HG03139 (cell line): ENCODE data around the gene GLCE.

Experiments
- ATAC-seq: cut with Tn5 transposase; IDR thresholded peaks from one replicate; pipeline ENCODE4 v1.9.1; 2021; ENCODE audit not compliant: unreplicated experiment

GLCE gene

DNA sequence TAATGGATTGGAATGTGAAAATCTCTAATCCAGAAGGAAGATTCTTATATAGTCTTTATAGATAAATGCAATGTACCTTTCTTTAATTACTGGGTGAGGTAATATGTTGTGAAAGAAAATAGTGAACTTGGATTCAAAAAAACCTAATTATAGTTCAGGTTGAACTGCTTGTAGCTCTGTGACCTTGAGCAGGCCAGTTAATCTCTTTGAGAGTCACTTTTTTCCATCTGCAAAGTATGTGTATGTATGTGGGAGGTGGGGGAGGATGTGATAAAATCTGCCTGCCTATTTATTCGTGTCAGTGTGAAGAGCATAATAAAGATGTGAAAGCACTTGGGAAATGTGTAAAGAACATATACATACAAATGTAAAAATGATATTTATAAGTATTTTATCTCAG, 34.4 kb downstream of the GLCE start:
- no peak for ATAC-seq

DNA sequence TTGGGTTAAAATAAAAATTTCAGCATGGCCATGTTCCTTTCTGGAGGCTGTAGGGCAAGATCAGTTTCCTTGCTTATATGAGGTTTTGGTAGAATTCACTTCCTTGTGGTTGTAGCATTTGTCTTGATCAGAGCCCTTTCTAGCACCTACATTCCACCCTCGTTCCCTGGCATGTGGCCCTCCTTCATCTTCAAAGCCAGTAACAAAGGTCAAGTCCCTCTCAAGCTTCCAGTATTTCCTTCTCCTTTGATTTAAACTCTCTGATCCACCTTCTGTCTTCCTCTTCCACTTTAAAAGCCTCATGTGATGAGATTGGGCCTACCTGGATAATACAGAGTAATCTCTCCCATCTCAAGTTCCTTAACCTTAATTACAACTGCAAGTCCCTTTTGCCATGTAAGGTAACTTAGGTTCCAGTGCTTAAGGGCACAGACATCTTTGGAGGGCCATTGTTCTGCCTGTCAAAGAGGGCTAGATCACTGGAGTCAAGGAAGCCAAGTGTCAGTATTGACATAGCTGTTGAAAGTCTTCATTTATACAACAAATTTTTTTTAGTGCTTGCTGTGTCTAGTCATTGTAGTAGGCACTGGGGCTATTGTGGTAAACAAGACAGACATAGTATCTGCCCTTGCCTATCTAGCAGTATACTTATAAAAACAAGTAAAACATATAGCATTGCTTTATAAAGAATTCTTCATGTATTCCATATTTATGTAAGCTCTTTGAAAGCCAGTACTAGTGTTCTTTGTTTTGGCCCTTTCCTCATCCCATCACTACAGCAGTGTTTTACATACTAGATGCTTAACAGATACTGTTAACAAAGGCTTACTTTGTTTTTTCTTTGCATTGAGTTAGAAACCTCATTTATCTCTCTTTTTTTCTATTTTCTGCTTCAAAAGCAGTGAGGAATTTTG, 40.7 kb downstream of the GLCE start:
- no peak for ATAC-seq

DNA sequence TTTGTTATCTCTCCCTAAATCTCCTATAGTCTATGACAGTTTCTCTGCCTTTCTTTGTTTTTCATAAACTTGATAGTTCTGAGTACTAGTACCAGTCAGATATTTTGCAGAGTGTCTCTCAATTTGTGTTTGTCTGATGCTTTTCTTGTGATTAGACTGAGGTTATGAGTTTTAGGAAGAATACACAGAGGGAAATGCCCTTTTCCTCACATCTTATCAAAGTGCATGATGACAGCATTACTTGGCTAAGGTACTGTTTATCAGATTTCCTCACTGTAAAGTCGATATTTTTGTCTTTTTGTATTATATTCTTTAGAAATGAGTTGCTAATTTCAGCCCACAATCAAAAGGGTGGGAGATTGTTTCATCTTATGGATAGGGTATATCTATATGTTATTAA, 45.6 kb downstream of the GLCE start:
- no peak for ATAC-seq

DNA sequence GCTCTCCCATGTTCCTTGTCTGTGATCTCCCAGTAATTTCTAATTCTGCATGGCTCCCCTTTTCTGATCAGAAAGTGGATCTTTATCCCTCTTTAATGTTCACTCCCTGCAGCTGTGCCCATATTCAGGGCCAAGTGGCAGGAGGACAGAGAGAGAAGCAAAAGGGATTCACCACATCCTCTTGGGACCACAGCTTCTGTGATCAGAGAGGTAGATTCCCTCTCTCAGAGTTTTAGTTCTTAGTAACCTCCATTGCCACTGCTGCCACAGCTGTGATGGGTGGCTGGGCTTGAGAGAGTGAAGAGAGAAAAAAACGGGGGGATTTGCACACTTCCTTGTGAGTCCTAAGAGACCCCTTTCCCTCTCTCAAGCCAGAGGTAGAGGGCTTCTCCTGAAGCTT, 49.2 kb downstream of the GLCE start:
- no peak for ATAC-seq

DNA sequence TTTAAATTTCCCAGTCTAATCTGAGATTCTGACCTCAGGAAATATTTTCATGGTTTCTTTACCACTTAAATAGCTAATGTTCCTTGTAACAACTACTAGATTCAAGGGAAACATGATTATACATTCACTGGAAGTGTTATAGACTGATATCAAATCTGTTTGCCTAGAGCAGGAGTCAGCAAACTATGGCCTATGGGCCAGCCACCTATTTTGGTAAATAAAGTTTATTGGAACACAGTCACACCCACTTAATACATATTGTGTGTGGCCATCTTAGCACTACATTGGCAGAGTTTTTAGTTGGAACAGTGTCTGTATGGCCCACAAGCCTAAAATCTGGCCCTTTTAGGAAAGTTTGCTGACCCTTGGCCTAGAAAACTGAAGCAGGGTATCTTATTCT, 50.1 kb downstream of the GLCE start:
- ATAC-seq, result no peak

GRCh38 chr15:69213786-69214185, 53.4 kb downstream of the GLCE start:
- no peak for ATAC-seq

DNA sequence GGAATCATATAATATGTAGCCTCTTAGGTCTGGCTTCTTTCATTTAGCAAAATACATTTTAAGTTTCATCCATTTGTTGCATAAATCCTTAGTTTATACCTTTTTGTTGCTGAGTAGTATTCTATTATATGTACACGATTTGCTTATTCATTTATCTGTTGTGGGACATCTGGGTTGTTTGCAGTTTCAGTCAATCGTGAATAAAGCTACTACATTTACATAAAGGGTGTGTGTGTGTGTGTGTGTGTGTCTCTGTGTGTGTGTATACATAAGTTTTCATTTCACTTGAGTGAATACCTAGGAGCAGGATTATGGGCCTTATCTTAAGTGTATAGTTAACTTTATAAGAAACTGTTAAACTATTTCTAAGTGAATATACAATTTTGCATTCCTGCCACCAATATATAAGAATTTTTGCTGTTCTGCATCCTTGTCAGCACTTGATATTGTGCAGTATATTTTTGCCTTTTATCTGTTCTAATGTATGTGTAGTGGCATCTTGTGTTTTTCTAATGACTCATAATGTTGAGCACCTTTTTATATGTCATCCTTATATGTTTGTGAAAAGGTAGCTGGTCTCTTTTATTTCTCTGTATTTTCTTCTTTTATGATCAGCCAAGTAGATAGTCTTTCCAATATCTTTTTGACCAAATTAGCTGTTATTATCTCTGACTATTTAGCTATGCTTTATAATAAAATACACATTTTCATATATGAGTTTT, 55.0 kb downstream of the GLCE start:
- ATAC-seq, result no peak

- no peak for ATAC-seq
Measured at GRCh38 chr15:69217381-69217780, 56.9 kb downstream of the GLCE start.

GRCh38 chr15:69219690-69220089, 59.3 kb downstream of the GLCE start:
- ATAC-seq, result no peak

DNA sequence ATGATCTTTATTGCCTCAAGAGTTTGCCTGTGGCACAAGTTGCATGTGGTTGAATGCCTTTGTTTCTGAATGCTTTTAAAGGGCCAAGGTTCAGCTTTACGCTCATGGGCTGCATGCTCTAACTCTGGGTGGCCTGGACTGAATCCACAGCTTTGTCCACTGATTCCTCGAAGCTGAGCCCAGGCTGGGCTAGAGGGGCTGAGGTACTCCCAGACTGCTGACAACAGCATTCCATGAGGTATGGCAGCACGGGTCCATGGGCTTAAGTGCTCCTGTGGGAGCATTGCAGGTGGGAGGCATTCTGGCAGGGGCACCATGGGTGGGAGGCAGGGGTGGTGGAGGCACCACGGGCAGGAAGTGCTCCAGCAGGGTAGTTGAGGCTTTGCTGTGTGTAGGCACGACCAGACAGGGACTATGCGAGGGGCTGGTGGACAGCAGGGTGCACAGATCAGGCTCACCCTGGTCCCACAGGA, 61.6 kb downstream of the GLCE start:
- ATAC-seq, result no peak

GRCh38 chr15:69223083-69223813, 62.8 kb downstream of the GLCE start:
- no peak for ATAC-seq

DNA sequence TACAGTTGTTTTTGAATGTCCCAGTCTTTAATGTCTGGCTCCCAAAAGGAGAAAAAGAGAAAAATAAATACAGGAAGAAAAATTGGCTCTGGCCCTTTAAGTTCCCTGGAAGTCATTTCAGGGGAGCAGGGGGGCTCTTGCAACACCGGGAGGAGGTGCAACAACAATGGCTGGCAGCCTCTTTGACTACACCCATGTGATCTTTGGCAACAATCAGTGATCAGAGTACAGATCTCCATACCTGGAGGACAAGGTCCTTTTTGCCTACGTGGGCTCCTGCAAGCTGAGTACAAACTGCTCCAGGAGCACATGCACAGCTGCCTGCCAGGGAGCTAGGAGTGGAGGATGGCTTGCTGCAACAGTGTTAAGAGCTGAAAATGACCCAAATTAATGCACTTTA, 63.9 kb downstream of the GLCE start:
- ATAC-seq, result no peak

DNA sequence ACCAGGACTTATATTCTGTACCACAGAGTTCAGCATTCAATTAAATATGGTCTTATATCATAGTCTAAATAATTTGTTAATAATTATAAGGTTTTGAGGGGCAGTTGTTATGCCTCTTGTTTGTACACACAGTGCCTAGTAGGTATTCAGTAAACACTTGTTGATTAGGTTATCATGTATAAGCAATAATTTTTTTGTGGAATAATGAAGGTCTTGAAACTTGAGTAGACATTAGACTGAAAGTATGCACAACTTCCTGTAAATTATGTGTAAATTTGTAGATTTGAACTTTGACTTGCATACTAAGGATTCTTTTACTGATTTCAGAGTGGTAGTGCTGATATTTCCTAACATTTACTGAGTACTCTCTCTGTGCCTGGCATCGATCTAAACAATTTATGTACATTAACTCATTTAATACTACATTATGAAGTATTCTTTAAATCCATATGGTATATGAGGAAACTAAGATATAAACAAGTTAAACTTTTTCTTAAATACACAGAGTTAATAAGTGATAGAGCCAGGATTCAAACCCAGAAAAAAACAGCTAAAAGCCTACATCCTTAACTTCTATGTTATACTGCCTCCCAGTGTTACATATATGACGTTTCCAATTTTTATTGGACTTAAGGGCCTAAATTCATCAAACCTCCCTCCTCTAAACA, 65.1 kb downstream of the GLCE start:
- ATAC-seq, result no peak

DNA sequence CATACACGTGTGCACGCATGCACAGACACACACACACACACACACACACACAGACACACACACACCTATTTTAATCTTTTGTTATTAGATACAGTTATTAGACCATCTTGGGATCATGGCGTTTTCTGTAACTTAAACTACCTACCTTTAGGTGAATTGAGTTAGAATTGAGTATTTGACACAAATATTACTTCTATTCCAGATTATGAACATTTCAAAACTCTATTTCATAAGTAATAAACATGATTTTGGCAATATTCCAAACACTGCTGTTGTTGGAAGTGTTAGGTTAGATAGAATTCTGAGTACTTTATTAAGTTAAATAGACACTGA, 65.6 kb downstream of the GLCE start:
- ATAC-seq, result no peak

- no peak for ATAC-seq
Measured at GRCh38 chr15:69232144-69232543, 71.7 kb downstream of the GLCE start.

DNA sequence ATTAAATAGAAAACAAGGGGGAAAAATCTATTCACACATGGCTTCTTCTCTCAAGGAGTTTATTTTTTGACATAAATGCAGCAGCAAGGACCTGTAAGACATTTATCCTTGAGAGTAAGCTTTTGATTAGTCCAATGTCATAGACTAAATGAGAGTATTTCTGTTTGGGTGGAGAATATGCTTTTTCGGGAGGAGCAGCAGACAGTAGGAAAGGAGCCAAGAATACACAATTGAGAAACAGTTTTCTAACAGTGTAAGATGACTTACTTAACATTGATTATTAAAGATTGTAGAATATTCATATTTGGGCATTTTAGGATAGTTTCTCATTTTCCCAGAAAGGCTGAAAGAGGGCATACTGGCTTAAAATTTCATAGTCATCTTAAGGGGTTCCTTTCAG, 72.3 kb downstream of the GLCE start:
- ATAC-seq, result no peak

- ATAC-seq, result no peak
Measured at GRCh38 chr15:69234676-69235075, 74.2 kb downstream of the GLCE start.

DNA sequence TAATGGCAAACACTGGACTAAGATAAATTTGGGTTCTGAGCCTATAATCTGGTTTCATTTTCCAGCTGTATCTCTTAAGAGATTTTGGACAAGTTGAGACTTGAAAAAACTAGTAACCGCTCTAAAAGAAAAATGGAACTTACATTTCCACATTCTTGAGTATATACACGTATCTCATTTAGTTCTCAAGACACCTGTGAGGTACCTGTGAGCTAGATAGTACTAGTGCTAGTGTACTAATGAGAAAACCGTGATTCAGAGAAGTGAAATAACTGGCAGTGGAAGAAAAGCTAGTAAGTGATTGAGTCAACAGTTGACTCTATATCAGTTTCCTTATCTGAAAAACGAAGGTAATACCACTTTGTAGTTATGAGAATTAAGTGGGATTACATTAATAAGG, 76.1 kb downstream of the GLCE start:
- ATAC-seq, result no peak

- ATAC-seq, result no peak
Measured at GRCh38 chr15:69237718-69238117, 77.3 kb downstream of the GLCE start.

DNA sequence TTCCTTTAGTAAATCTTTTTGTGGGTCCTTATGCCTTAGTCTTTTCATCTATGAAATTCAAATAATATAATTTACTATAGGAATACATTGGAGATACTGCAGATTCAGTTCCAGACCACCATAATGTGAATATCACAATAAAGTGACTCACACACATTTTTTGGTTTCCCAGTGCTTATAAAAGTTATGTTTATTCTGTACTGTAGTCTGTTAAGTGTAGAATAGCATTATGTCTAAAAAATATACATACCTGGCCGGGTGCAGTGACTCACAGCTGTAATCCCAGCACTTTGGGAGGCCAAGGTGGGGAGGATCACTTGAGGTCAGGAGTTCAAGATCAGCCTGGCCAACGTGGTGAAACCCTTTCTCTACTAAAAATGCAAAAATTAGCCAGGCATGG, 84.4 kb downstream of the GLCE start:
- no peak for ATAC-seq

GRCh38 chr15:69253156-69253555, 92.7 kb downstream of the GLCE start:
- ATAC-seq, result no peak
